ENCODE data around the gene SRP19.

- no peak for TF ChIP-seq CTCF (IDR thresholded peaks at IDR 0.05)
- no peak for TF ChIP-seq POLR2A (IDR thresholded peaks at IDR 0.05)
- no peak for TF ChIP-seq POLR2AphosphoS5 (IDR thresholded peaks at IDR 0.05)
Observed at GRCh38 chr5:112824197-112824596, 36.9 kb upstream of the SRP19 start.

Data from breast epithelium (tissue), 3 donors.